NCI-H2171 treated with DMSO at 0.1 percent for 48 hours (cell line): ENCODE measurements around the gene CFAP53.
A peak's percentile ranks its signal among the peaks of the same experiment; 100 is the strongest.

Experiments used
- DNase-seq: peaks from one replicate; lab custom pipeline; 2025; lab: John Stamatoyannopoulos, UW

Gene CFAP53

DNA sequence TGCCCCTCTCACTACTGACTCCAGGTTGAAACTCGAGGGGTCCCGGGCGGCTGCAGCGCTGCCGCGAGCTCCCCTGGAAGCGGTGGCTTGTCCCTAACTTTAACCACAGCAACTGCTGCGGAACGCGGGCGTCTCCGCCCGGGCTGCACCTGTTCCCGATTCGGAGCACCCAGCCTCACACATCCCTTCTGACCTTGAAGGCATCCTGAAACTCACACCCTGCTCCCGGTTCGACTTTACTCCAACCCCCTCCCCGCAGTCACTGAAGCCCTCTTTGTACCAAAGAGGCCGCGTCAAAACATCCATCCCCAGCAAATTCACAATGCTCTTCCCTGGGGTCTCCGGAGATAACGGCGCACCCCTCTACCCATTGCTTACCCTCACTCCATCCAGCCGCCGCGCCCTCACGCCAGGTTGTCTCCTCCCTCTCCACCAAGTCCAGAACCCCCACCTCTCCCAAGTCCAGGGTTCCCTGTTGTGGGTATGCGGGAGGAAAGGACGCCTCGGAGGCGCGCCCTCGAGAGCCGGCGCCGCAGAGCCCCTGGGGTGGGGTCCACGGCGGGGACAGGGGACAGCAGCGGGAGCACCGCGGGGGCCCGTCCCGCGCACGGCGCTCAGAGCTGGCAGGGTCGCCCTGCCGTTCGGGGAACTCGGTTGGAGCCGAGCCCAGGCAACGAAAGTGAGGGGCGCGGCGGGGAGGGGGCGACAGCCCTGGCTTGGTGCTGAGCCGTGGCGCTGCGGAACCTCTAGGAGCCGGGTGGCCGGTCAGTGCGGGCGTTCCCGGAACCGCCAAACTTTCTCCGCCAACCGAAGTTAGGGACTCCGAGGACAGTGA is 72.3 kb downstream of the CFAP53 start:
- DNase-seq = peak; percentile 38

DNA sequence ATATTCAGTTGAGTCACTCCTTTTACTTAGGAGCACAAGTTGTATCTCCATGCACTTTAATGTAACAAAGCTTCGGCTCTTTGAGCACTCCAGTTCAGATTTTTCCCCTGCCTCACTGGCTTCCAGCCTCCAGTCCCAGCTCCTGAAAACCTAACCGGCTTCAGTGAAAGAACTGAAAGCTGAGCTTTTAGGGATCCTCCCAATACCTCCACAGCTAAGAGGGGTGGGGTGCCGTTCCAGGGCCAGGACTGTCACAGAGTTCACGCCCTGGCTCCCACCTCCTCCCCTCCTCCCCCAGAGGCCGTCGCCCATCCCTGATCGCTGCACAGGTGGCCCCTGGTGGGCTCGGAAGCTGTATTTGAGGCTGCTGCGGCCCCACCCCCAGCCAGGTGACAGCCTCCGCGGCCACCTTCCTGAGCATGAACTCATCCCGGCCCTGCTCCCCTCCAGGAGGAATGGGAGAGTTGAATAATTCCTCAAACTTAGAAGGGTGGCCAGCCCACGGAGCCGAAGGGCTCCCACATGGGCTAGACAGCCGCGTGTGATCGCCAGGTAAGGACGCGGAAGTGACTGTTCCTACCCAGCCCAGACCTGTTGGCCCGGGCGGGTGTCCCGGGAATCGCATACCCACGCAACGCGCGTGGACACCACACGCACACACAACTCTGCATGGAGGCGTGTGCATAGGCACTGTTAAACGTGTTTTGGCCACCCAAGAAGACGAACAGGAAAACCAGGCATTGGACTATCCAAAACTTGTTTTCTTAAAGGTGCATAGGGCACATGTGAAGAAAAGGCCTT is 73.1 kb downstream of the CFAP53 start:
- DNase-seq = peak; percentile 9

DNA sequence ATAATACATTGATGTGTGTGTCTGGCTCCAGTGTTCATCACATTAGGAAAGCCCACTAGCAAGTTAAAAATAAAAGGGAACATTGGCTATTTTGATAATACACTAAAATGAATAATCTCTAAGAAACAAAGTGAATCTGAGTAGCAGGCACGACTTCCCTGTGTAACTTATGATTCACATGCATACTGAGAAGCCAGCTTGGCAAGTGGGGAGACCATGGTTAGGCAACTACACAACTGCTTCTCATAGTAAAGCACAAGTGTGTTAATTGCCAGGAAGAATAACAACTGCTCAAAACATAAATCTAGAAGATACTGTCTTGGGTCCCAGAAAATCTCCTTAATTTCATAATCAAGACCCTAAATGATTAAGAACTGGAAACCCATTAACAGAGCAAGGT is 75.4 kb downstream of the CFAP53 start:
- DNase-seq = no peak

DNA sequence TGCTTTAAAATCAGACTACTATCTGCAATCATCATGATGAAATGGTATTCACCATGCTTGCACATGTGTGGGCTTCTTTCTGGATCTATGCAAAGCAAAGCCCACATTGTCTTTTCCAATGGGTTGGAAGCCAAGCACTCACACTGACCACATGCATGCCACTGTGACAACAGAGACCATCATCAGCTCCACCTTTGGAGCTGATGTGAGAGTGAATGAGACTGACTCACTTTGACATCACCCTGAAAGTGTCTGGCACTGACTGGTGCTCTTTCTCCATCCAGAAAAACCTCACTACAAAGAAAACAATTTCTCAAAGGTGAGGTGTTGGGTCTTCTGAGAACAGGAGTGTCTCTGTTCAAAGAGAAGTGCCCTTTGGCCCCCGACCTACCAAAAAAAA is 76.1 kb downstream of the CFAP53 start:
- DNase-seq = no peak

DNA sequence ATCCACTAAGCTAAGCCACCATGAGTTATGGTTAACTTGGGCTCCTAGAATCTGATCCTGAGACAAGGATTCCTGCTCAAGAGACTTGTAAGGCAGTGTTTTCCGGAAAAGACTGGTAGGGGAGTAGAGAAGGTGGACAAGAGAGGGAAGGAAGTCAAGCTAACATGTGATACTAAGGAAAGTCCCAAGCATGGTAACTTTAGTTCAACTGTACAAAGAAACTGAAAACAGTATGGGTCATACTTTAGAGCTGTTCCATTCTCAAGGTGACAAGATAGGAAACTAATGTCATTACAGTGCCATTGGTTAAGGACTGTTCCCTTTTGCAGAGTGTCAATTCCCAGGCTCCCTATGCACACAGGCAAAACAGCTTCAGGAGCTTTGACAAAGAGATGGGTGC is 77.1 kb downstream of the CFAP53 start:
- DNase-seq = no peak

DNA sequence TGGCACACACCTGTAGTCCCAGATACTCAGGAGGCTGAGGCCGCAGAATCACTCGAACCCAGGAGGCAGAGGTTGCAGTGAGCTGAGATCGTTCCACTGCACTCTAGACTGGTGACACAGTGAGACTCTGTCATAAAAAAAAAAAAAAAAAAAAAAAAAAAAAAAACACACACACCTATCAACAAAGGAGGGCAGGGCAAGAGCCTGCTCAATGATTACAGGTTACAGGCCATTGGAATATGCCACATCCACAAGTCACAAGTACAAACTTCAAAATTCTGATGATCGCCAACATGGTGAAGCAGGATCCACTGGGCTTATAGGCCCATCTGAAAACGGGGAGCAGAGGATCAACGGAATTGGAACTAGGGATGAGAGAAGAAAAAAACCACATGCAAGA is 77.6 kb downstream of the CFAP53 start:
- no peak for DNase-seq

DNA sequence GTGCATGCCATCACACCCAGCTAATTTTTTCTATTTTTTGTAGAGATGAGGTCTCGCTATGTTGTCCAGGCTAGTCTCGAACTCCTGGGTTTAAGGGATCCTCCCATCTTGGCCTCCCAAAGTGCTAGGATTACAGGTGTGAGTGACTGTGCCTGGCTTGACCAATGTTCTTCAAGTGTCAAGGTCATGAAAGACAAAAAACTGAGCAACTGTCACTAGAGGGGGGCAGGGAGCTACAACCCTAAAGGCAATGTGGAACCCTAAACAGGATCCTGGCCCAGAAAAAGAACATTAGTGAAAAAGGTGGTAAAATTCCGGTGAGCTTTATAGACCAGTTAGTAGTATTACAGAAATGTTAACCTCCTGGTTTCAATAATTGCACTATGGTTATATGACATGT is 78.6 kb downstream of the CFAP53 start:
- no peak for DNase-seq

DNA sequence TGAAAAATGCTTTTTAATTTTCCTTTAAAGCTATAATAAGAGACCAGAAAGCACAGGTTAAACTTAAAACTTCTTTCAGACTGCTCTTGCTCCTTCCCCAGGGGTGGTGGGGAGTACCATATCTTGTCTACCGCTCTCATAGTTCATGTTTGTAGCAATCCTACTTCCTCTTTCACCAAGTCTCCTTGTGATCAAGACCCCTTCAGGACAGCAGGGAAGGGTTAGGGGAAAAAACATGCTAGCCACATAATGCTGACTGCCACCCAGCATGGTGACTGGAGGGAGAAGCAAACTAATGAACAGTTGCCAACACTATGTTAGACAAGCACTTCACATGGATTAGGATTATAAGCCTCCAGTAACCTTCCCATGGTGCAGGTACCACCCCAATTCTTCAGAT is 79.9 kb downstream of the CFAP53 start:
- no peak for DNase-seq

DNA sequence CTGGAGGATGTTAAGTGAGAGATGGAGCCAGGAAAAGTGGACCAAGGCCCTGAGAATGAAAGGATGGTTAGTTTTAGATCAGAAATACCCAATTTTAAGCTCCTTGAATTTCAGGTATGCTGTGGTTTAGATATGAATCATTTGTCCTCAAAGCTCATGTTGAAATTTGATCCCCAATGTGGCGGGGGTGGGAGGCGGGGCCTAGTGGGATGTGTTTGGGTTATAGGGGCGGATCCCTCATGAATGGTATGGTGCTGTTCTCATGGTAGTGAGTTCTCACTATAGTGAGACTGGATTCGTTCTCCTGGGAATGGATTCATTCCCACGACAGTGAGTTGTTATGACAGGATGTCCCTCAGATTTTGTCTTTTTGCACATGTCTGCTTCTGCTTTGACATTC is 82.7 kb downstream of the CFAP53 start:
- peak; percentile 20 for DNase-seq

DNA sequence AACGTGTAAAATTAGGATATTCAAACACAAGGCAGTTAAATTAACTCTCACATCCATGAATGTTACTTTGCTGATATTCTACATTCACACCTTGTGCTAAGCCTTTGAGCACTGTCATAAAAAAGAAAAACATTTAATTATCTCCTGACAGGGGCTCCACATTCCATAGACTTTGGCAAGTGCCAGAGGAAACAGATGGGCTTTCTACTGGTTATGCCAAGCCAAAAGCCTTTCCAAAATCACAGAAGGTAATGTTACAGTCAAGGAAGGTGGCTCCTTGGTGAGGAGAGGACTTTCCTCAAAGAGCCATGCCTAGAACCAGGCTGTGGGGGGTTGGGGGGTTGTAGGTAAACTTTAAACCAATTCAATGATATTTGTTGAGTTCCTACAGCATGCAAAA is 83.8 kb downstream of the CFAP53 start:
- peak; percentile 38 for DNase-seq

DNA sequence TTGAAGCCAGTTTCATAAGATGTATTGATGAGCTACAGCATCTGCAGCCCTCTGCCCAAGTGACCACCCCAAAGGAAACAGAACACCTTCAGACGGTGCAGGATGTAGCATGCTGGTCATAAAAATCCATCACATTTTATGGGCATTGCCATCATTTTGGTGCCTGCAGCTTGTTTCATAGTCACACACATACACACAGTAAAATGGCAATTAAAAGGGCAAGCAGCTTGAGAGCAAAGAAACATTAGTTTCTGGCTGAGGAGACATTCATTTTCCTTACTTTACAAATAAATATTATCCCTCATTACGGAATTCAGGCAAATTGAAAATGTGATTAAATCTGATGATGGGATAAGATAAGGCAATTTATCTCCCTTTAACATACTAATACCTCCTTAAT is 84.7 kb downstream of the CFAP53 start:
- no peak for DNase-seq

DNA sequence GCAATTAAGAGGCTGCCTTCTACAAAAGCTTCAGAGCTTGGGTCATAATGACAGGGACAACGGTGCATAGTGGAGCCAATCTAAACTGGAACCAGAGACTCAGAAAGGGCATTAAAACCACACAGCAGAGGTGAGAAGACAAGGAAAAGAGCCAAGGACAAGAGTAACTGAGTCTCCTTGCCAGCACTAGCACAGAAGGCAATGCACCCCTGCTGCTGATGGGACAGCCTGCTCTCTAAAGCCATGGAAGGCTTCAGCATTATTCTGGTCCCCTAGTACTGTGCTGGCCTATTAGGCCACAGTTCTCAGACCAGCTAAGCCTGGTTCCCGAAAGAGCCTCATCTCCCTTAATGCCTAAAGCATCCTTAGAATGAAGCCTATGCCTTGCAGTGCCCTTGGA is 86.8 kb downstream of the CFAP53 start:
- DNase-seq = no peak

DNA sequence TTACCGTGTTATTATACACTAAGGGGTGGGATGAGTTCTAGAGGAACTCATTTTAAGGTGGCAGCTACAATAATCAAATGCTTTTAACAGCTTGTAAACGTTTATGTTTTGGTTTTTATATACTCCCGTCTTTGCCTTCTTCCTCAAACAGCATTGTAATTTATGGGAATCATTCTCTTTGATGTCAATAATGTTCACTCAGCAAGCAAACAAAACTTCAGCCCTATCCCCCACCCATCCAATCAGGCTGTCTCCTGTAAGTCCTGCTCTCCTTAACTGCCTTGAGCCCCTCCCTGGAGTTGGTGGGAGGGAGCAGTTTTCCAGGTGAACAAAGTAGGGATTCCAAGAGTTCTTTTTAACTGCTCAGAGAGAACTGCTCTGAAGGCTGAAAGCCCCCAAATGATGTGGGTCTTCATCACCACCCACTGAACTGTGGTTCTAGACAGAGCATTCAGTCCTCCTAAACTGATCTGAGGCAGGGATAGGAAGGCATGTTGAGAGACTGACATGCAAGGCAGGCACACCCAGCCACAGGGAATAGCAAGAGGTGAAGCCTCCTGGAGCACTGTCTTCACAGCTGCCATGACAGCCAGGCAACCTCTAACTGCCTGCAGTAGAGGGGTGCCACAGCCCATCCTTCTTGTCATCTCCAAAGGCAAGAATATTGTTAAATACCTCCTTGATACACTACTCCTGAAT is 88.9 kb downstream of the CFAP53 start:
- DNase-seq = no peak
